ENCODE results near the gene ZNF438. TPM values are rescaled to one million over a fixed set of nuclear protein-coding genes. Genes with fewer than 3 reads are reported as not detected.

Gene ZNF438
- total and polyA plus RNA-seq, 10 of the 15 experiments (the other 5 are each of a cell fraction or from before 2014, with no cell fraction given) = 0.93 to 5.2 (median 1.9) TPM

DNA sequence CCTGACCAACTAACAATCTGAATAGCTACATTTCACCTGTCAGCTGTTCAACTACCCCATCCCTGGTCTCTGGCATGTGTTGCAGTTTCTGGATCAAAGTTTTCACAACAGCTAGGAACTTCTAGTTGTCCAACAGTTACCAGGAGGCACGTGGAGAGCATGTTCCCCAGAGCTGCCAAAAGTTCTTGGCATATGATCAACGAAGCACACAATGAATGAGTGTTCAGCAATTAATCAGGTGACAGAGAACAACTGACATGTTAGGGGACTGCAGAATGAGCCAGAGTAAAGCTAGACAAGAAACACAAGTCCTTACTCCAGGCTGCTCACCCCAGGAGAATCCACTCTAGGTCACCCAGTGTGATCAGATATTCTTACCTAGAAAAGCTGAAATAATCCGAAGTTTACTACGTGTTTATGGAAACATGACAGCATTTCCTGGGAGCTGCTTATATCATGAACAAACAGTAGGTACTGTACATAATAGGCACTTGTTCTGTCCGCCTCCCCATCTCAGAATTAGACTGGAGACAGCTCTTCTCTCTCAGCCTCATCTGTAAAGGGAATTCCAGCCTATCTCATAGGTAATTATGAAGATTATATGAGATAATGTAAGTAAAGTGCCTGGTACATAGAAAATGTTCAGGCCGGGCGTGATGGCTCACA lies 50.6 kb downstream of the ZNF438 start:
- ChIA-PET POLR2A (no interaction called here), CTCF (no interaction called here), SMC1A (ENCODE audit: uncharacterized antibody, unreplicated experiment) (interaction anchor here (1.1 kb wide), 1 partner anchor 20 kb away, joined by 3 read pairs; no protein-coding TSS in a partner anchor), RAD21 (ENCODE audit: unreplicated experiment) (no interaction called here)
- BruUV-seq (replicated peaks) = no TSS peak
- Histone ChIP-seq H3K27me3 (replicated peaks in 1 of 2; ENCODE audit: control insufficient read depth in 2 of 2, insufficient read depth in 2 of 2, low read length in 1 of 2) (no peaks in the 10 kb centered on the region), H3K36me3 (ENCODE audit: control insufficient read depth in 2 of 2, insufficient read depth in 2 of 2, low read length in 1 of 2) (no peaks in the 10 kb centered on the region), H4K20me1 (ENCODE audit: control insufficient read depth, insufficient read depth) (no peaks in the 10 kb centered on the region), H3K27ac (ENCODE audit: control insufficient read depth, insufficient read depth) (no peak overlapping the region), H2AFZ (ENCODE audit: control insufficient read depth, low read depth, low read length) (no peak overlapping the region), H3K9ac (ENCODE audit: control insufficient read depth, insufficient read depth, low read length) (no peak overlapping the region), H3K79me2 (ENCODE audit: control insufficient read depth, insufficient read depth, low read length) (no peaks in the 10 kb centered on the region), H3K4me2 (ENCODE audit: control insufficient read depth, insufficient read depth) (no peak overlapping the region), H3K4me1 (ENCODE audit: control insufficient read depth, insufficient read depth, low read length) (no peaks in the 10 kb centered on the region), H3K4me3 (no peak overlapping the region), H3K9me3 (replicated peaks; ENCODE audit: control insufficient read depth, insufficient read depth, low read length) (peaks cover 12% of the 10 kb centered on the region; the same call in 2 of the 3 replicates)
- 70% methylated on average over 7 of the region's 7 CpGs for WGBS (ENCODE audit: insufficient coverage, insufficient replicate concordance, low lambda C conversion rate, missing lambda C conversion rate)
- intact Hi-C loops (cut with micrococcal nuclease; ENCODE audit: unreplicated experiment) (no loop called here), in situ Hi-C loops (cut with MboI) (no loop called here)
- TF ChIP-seq KAT2A (conservative IDR thresholded peaks at IDR 0.05; ENCODE audit: control insufficient read depth, low read depth, low read length) (no peak), ASH2L (IDR thresholded peaks at IDR 0.05; ENCODE audit: borderline replicate concordance, low read depth) (no peak), POLR2AphosphoS2 (IDR thresholded peaks at IDR 0.05; ENCODE audit: low read depth, low read length) (no peak)
- TF ChIP-seq, protein P1, sequence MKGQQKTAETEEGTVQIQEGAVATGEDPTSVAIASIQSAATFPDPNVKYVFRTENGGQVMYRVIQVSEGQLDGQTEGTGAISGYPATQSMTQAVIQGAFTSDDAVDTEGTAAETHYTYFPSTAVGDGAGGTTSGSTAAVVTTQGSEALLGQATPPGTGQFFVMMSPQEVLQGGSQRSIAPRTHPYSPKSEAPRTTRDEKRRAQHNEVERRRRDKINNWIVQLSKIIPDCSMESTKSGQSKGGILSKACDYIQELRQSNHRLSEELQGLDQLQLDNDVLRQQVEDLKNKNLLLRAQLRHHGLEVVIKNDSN (IDR thresholded peaks at IDR 0.05; ENCODE audit: borderline replicate concordance, extremely low read length, insufficient read depth, low read depth, low read length) = no peak
- no peak for DNase-seq (ENCODE audit: low read depth, low spot score)
- no peak for ATAC-seq
- FAIRE-seq = no peak

DNA sequence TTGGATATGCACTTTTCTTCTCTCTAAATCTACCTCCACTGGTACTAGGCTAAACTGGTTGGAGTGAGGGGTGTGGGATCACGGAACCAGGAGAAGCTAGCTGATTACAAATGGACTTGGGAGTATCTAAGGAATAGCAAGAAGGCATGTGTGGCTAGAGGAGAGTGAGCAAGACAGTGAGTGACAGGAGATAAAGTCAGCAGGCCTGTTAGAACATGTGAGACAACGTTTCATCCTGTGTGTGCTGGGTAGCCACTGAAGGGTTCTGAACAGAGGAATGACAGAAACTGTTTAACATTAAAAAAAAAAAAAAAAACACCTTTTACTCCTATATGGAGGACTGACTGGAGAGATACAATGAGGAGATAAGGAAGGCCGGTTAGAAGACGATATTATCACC lies 51.7 kb downstream of the ZNF438 start:
- DNase-seq (ENCODE audit: low read depth, low spot score) (no peak), ATAC-seq (no peak), FAIRE-seq (no peak)
- in situ Hi-C loops (cut with MboI) (no loop called here), intact Hi-C loops (cut with micrococcal nuclease; ENCODE audit: unreplicated experiment) (no loop called here)
- WGBS (ENCODE audit: insufficient coverage, insufficient replicate concordance, low lambda C conversion rate, missing lambda C conversion rate) = 75% methylated on average over 4 of the region's 4 CpGs
- ChIA-PET CTCF (no interaction called here), RAD21 (ENCODE audit: unreplicated experiment) (no interaction called here), SMC1A (ENCODE audit: uncharacterized antibody, unreplicated experiment) (interaction anchor here (1.4 kb wide), 1 partner anchor 8 kb away, joined by 5 read pairs; no protein-coding TSS in a partner anchor), POLR2A (no interaction called here)
- no peak for TF ChIP-seq ZNF217 (IDR thresholded peaks at IDR 0.05)
- TF ChIP-seq, protein P1 (IDR thresholded peaks at IDR 0.05; ENCODE audit: borderline replicate concordance, extremely low read length, insufficient read depth, low read depth, low read length) = no peak
- TF ChIP-seq ZNF622 (IDR thresholded peaks at IDR 0.05) = no peak
- no peak for TF ChIP-seq FOS (IDR thresholded peaks at IDR 0.05; ENCODE audit: borderline replicate concordance, extremely low read depth, insufficient read length)
- TF ChIP-seq, protein P2, sequence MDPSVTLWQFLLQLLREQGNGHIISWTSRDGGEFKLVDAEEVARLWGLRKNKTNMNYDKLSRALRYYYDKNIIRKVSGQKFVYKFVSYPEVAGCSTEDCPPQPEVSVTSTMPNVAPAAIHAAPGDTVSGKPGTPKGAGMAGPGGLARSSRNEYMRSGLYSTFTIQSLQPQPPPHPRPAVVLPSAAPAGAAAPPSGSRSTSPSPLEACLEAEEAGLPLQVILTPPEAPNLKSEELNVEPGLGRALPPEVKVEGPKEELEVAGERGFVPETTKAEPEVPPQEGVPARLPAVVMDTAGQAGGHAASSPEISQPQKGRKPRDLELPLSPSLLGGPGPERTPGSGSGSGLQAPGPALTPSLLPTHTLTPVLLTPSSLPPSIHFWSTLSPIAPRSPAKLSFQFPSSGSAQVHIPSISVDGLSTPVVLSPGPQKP (IDR thresholded peaks at IDR 0.05; ENCODE audit: low read depth, low read length) = no peak
- no peak for TF ChIP-seq RCOR1 (conservative IDR thresholded peaks at IDR 0.05; ENCODE audit: low read depth, low read length)
- TF ChIP-seq JUNB (IDR thresholded peaks at IDR 0.05) = no peak
- TF ChIP-seq SMAD5 (IDR thresholded peaks at IDR 0.05; ENCODE audit: low read depth) = no peak
- TF ChIP-seq CEBPB (IDR thresholded peaks at IDR 0.05; ENCODE audit: borderline replicate concordance in 1 of 2, low read depth in 2 of 2, low read length in 2 of 2) = no peak
- TF ChIP-seq IRF4 (IDR thresholded peaks at IDR 0.05; ENCODE audit: low read depth, low read length) = no peak
- Histone ChIP-seq H4K20me1 (ENCODE audit: control insufficient read depth, insufficient read depth) (no peaks in the 10 kb centered on the region), H3K4me1 (ENCODE audit: control insufficient read depth, insufficient read depth, low read length) (no peaks in the 10 kb centered on the region), H3K9me3 (replicated peaks; ENCODE audit: control insufficient read depth, insufficient read depth, low read length) (peaks cover 12% of the 10 kb centered on the region; the same call in 2 of the 3 replicates), H3K27me3 (replicated peaks in 1 of 2; ENCODE audit: control insufficient read depth in 2 of 2, insufficient read depth in 2 of 2, low read length in 1 of 2) (no peaks in the 10 kb centered on the region), H3K4me2 (ENCODE audit: control insufficient read depth, insufficient read depth) (no peak overlapping the region), H3K36me3 (ENCODE audit: control insufficient read depth in 2 of 2, insufficient read depth in 2 of 2, low read length in 1 of 2) (no peaks in the 10 kb centered on the region), H3K9ac (ENCODE audit: control insufficient read depth, insufficient read depth, low read length) (no peak overlapping the region), H2AFZ (ENCODE audit: control insufficient read depth, low read depth, low read length) (no peak overlapping the region), H3K4me3 (no peak overlapping the region), H3K79me2 (ENCODE audit: control insufficient read depth, insufficient read depth, low read length) (no peaks in the 10 kb centered on the region), H3K27ac (ENCODE audit: control insufficient read depth, insufficient read depth) (no peak overlapping the region)
- no TSS peak for BruUV-seq (replicated peaks)
